SK-N-SH (cell line): Measurements from ENCODE around the gene HLA-DPA1.

Source experiments
- CTCF ChIP-seq: fragments of 200-600 bp; sonication (generic); IDR thresholded peaks from 2 replicates; pipeline ENCODE4 v1.6.1; 2017; ENCODE audit warnings: antibody characterized with exemption, mild to moderate bottlenecking, moderate library complexity
- JUND ChIP-seq: IDR thresholded peaks from 2 replicates; pipeline ENCODE4 v1.4.0; 2012
- POLR2AphosphoS5 ChIP-seq: IDR thresholded peaks from 2 replicates; pipeline ENCODE4 v1.6.1; 2012; ENCODE audit warnings: low read depth, low read length
- REST ChIP-seq: IDR thresholded peaks from 2 replicates; pipeline ENCODE4 v1.6.1; 2012; ENCODE audit warnings: mild to moderate bottlenecking, low read depth, low read length, moderate library complexity
- RFX5 ChIP-seq: IDR thresholded peaks from 2 replicates; pipeline ENCODE4 v1.6.1; 2012; ENCODE audit warnings: mild to moderate bottlenecking, improper control_type of control experiment, low read length

GRCh38 chr6:33076406-33076934 lies 3.0 kb upstream of the HLA-DPA1 start:
- TF ChIP-seq CTCF (no peak), REST (no peak), POLR2AphosphoS5 (no peak), JUND (no peak), RFX5 (no peak)
